Heart left ventricle (tissue), 13 donors: ENCODE measurements around the gene SLC38A7.

Experiments used
- CTCF ChIP-seq, 12 donors: fragments of 200-600 bp; sonication (generic) in 4 of 12; IDR thresholded peaks; one replicate each; pipeline versions ENCODE4 v1.5.0 to v1.8.0; 2018 to 2022; ENCODE audit warnings: antibody characterized with exemption in 12 of 12, mild to moderate bottlenecking in 5 of 12
- POLR2A ChIP-seq, 2 donors: fragments of 450-650 bp; IDR thresholded peaks; one replicate each; pipeline ENCODE4 v1.6.1; 2017; ENCODE audit warnings: antibody characterized with exemption in 2 of 2, mild to moderate bottlenecking in 2 of 2, moderate library complexity in 2 of 2
- donor health status: ischemic (EF 13 %, LVEDD 7.1; RV severe dilation, severe dysfunction).
- donor health status: DM: no; HTN: yes; CAD: no.
- donor health status: DM: no; HTN: no; CAD: no.
- donor health status: ischemic (EF 25% LVEDD 6.9; RV normal size, moderate dysfunction).
- donor health status: ischemic (EF 25% LVEDD 5.7; RV mildly dilated, moderate dysfunction).
- donor health status: ischemic (EF 35%, LVEDD 5.7; RV mildly dilated, moderate dysfunction).
- donor health status: nonischemic (EF 11% LVEDD 7.7; RV severe dilation, severe dysfunction).
- donor health status: DM: yes; HTN: yes; CAD: no.
- donor health status: PGD.
- donor health status: ischemic (EF 29% LVEDD 5.4; RV normal size, mild dysfunction).
- donor health status: nonischemic (EF 23%, LVEDD 6.1; RV moderate dilation, normal function).

DNA sequence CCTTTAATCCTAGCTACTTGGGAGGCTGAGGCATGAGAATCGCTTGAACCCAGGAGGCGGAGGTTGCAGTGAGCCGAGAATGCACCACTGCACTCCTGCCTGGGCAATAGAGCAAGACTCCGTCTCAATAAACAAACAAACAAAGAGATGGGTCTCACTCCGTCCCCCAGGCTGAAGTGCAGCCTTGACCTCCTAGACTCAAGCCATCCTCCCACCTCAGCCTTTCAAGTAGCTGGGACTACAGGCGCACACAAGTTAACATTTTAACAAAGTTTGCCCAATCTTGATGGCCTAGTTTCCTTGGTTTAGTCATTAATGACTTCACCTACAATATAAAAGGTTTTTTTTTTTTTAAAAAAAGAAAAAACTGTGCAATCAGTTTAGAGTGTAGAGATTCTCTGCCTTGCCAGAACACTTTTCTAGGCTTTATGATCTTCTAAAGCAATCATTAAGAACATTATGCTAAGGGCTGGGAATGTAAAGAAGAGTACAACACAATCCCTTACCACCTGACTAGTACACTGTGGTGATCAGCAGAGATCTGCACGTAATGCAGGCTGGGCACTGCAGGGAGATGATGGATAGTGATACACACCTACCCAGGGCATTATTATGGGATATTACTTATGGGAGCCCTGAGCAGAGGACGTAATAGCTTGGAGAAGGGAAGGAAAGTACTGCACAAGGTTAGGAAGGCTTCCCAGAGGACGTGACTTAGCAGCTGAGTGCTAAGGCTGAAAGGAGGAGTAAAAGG, 42.6 kb upstream of the SLC38A7 start:
- TF ChIP-seq CTCF (IDR thresholded peaks at IDR 0.05) = no peak
- no peak for TF ChIP-seq POLR2A (IDR thresholded peaks at IDR 0.05)
